Coronary artery (tissue), 2 donors: Measurements from ENCODE around the gene NAA80.
A peak's percentile ranks its signal among the peaks of the same experiment; 100 is the strongest.
"Not testable (repeated sequence)": the region's sequence is repeated elsewhere in the genome, so short reads cannot be mapped to it uniquely, and the experiment has no call there.

ENCODE experiments used
- DNase-seq: peaks from one replicate; pipeline ENCODE4 v3.0.0-alpha.2; 2017; ENCODE audit warnings: low spot score
- H3K27ac ChIP-seq, 2 donors: fragments of 200-600 bp; sonication (generic); one replicate each; pipeline ENCODE4 v1.5.1; 2016 to 2019
- H3K4me3 ChIP-seq: fragments of 200-600 bp; sonication (generic); 2 replicates; pipeline ENCODE4 v1.5.1; 2016; ENCODE audit warnings: mild to moderate bottlenecking, moderate library complexity
- CTCF ChIP-seq: fragments of 200-600 bp; sonication (generic); IDR thresholded peaks from one replicate; pipeline ENCODE4 v1.5.1; 2019; ENCODE audit warnings: antibody characterized with exemption

The NAA80 gene

DNA sequence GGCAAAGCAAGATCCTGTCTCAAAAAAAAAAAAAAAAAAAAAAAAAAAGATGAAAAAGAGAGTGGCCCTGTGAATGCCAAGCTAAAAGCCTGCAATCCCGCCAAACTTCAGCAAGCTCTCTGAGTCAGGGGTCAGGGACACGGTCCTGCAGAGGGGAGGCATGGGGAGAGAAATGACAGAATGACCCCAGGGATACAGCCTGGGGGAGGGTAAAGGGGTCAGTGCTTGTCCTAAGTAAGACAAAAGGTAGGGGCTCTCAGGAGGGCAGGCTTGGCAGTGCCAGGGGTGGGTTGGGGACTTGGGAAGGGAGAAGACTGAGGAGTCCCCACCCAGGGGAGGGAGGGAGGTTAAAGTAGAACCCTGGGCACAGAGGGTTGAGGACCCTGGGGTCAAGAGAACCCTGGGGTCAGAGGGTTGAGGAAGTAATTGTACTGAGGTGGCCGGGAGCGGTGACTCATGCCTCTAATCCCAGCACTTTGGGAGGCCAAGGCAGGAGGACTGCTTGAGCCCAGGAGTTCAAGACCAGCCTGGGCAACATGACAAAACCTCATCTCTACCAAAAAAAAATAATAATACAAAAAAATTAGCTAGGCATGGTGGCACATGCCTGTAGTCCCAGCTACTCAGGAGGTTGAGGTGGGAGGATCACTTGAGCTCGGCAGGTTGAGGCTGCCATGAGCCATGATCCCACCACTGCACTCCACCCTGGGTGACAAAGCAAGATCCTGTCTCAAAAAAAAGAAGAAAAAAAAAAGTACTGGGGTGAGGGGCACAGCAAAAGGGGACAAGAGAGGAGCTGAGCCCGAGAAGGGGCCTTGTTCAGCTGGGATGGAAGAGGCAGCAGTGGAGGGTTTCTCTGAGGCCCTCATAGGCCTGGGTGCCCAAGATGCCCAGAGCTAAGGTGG lies 35.5 kb downstream of the NAA80 start:
- no peak for DNase-seq
- H3K4me3 ChIP-seq, result peak overlapping the region; percentile 41

GRCh38 chr3:50262778-50263177 lies 36.4 kb downstream of the NAA80 start:
- no peak for DNase-seq
- peak overlapping the region; percentile 97 to 99 for H3K27ac ChIP-seq

More for the DNA sequence above, 35.5 kb downstream of the NAA80 start:
- no peak for TF ChIP-seq CTCF
- peak overlapping the region; percentile 97 to 99 for H3K27ac ChIP-seq

GRCh38 chr3:50262200-50262599 lies 37.0 kb downstream of the NAA80 start:
- DNase-seq, H3K4me3 ChIP-seq: not testable (repeated sequence)
- H3K27ac ChIP-seq, result peak overlapping the region; percentile 97 to 99

More at GRCh38 chr3:50262778-50263177, 36.4 kb downstream of the NAA80 start:
- no peak overlapping the region for H3K4me3 ChIP-seq
- no peak for TF ChIP-seq CTCF

GRCh38 chr3:50261505-50261904 lies 37.7 kb downstream of the NAA80 start:
- H3K27ac ChIP-seq, result peak overlapping the region; percentile 96 to 98
- TF ChIP-seq CTCF, result no peak
- no peak for DNase-seq
- H3K4me3 ChIP-seq, result no peak overlapping the region

GRCh38 chr3:50260942-50261441 lies 38.2 kb downstream of the NAA80 start:
- peak overlapping the region; percentile 72 for H3K4me3 ChIP-seq
- peak overlapping the region; percentile 96 to 98 for H3K27ac ChIP-seq
- no peak for TF ChIP-seq CTCF
- no peak for DNase-seq

DNA sequence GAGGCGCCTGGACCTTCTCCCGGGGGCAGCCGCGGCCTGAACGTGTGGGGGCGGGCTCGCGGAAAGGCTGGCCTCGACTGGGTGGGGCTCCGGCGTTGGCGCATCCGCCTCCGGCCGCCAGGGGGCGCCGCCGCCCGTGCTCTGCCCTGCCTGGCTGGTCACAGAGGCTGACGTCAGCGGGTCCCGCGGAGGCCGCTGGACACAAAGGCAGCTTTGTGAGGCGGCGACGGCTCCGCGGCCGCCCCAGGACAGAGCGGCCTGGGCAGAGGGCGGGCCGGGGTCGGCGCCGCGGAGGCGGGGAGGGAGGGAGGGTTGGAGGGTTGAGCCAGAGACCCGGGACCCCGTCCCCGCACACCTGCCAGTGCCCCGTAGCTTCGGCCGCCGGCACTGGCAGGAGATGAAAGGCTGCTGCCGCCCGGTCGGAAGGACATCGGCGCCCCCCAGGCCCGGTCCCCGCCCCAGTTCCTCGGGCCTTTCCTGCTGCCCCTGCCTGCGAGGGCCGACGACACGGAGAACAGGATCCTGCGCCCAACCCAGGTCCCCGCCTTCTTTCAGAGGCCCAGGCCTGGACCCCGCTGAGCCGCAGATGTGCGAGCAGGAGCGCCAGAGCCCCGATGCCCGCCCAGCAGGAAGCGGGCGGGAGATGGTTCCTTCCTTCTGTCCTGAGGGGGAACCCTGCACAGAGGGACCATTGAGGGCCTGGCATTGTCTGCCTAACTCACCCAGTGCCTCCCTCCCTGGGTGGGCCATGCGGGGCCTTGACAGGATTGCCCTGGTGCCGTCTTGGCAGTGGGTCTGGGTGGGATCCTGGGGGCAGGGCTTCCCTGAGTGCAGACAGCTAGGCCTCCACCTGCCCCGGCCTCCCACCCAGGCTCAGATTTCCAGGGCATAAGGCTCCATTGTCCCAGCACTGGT lies 38.9 kb downstream of the NAA80 start:
- peak overlapping the region; percentile 72 for H3K4me3 ChIP-seq
- DNase-seq, result peak; percentile 93
- H3K27ac ChIP-seq, result peak overlapping the region; percentile 96 to 98

More for the DNA sequence above, 38.9 kb downstream of the NAA80 start:
- peak; percentile 98 for TF ChIP-seq CTCF
